CD4-positive, CD25-positive, alpha-beta regulatory T cell (primary cell): Measurements from ENCODE around the gene RAB7A. TPM values are rescaled to one million over a fixed set of nuclear protein-coding genes. Genes with fewer than 3 reads are reported as not detected.
"Not testable (repeated sequence)": the region's sequence is repeated elsewhere in the genome, so short reads cannot be mapped to it uniquely, and the experiment has no call there.

ENCODE experiments used
- ATAC-seq, 2 donors: fragments of 150-1000 bp; cut with Tn5 transposase; one replicate each; pipeline ENCODE4 v1.10.0; 2021; ENCODE audit warnings: low read depth in 2 of 2, moderate number of reproducible peaks in 2 of 2, moderate library complexity in 1 of 2
- DNase-seq, 3 donors: peaks; one replicate each; pipeline versions ENCODE4 v3.0.0 to v3.0.0-alpha.2; 2012 to 2022; ENCODE audit warnings: mixed read lengths in 1 of 3
- H3K27ac ChIP-seq: one replicate; pipeline ENCODE4 v1.7.0; 2013; ENCODE audit warnings: mild to moderate bottlenecking, low read length; ENCODE audit not compliant: insufficient read depth, poor library complexity, severe bottlenecking
- H3K27me3 ChIP-seq: one replicate; pipeline ENCODE4 v1.7.0; 2013; ENCODE audit warnings: low read length; ENCODE audit not compliant: control insufficient read depth, insufficient read depth
- H3K36me3 ChIP-seq: one replicate; pipeline ENCODE4 v1.7.0; 2013; ENCODE audit warnings: mild to moderate bottlenecking, low read length, moderate library complexity; ENCODE audit not compliant: control insufficient read depth, insufficient read depth
- H3K4me1 ChIP-seq: 2 replicates; pipeline ENCODE4 v1.7.0; 2013; ENCODE audit warnings: mild to moderate bottlenecking, low read length; ENCODE audit not compliant: insufficient read depth, control insufficient read depth, poor library complexity, severe bottlenecking
- H3K4me3 ChIP-seq: one replicate; pipeline ENCODE4 v1.7.0; 2013; ENCODE audit warnings: low read depth, mild to moderate bottlenecking, low read length, moderate library complexity
- H3K9me3 ChIP-seq, 2 experiments: 1 replicate in 1 of 2; 2 replicates in 1 of 2; pipeline ENCODE4 v1.7.0; 2013; ENCODE audit warnings: low read length in 2 of 2, mild to moderate bottlenecking in 1 of 2, moderate library complexity in 1 of 2; ENCODE audit not compliant: control insufficient read depth in 2 of 2
- H3K27ac Mint-ChIP-seq, 3 donors: one replicate each; pipeline ENCODE4 v1.8.0; 2020 to 2022; ENCODE audit warnings: mild to moderate bottlenecking in 3 of 3, mixed read lengths in 3 of 3, moderate library complexity in 2 of 3
- H3K27me3 Mint-ChIP-seq: one replicate; pipeline ENCODE4 v1.8.0; 2022; ENCODE audit warnings: mild to moderate bottlenecking, mixed read lengths
- H3K36me3 Mint-ChIP-seq: one replicate; pipeline ENCODE4 v1.8.0; 2020; ENCODE audit warnings: mixed read lengths
- H3K4me1 Mint-ChIP-seq, 4 donors: one replicate each; pipeline ENCODE4 v1.8.0; 2020 to 2022; ENCODE audit warnings: mixed read lengths in 4 of 4, mild to moderate bottlenecking in 1 of 4
- H3K4me3 Mint-ChIP-seq, 4 donors: one replicate each; pipeline ENCODE4 v1.8.0; 2020 to 2022; ENCODE audit warnings: mild to moderate bottlenecking in 4 of 4, mixed read lengths in 4 of 4, moderate library complexity in 3 of 4
- H3K9me3 Mint-ChIP-seq, 7 donors: one replicate each; pipeline ENCODE4 v1.8.0; 2020 to 2022; ENCODE audit warnings: mixed read lengths in 7 of 7, mild to moderate bottlenecking in 3 of 7, moderate library complexity in 2 of 7
- polyA plus RNA-seq, 4 donors: library from polyadenylated mRNA; unstranded; fragments of 300-500 nt; fragmentation: Illumina TruSeq; gene quantifications; one replicate each; pipeline ENCODE4 v1.2.3, GENCODE V29; 2021
- total RNA-seq: library from RNA; stranded (reverse); gene quantifications from one replicate; pipeline ENCODE4 v1.2.3, GENCODE V29; 2022

The RAB7A gene
- total and polyA plus RNA-seq, 5 donors from 2014 or later, result 156 to 200 (median 180) TPM

DNA sequence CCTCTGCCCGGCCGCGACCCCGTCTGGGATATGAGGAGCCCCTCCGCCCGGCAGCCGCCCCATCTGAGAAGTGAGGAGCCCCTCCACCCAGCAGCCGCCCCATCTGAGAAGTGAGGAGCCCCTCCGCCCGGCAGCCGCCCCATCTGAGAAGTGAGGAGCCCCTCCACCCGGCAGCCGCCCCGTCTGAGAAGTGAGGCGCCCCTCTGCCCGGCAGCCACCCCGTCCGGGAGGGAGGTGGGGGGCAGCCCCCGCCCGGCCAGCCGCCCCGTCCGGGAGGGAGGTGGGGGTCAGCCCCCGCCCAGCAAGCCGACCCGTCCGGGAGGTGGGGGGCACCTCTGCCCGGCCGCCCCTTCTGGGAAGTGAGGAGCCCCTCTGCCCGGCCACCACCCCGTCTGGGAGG, 47.2 kb downstream of the RAB7A start:
- H3K4me3 ChIP-seq, H3K27me3 Mint-ChIP-seq, H3K9me3 Mint-ChIP-seq, H3K27ac Mint-ChIP-seq, DNase-seq, H3K36me3 ChIP-seq, ATAC-seq, H3K9me3 ChIP-seq, H3K4me3 Mint-ChIP-seq, H3K27me3 ChIP-seq, H3K27ac ChIP-seq: not testable (repeated sequence)
- H3K36me3 Mint-ChIP-seq, result peaks cover 17% of the 10 kb centered on the region
- H3K4me1 Mint-ChIP-seq, result peaks cover 35 to 80% (median 68%) of the 10 kb centered on the region in 4 donors
- peaks cover 25% of the 10 kb centered on the region for H3K4me1 ChIP-seq

DNA sequence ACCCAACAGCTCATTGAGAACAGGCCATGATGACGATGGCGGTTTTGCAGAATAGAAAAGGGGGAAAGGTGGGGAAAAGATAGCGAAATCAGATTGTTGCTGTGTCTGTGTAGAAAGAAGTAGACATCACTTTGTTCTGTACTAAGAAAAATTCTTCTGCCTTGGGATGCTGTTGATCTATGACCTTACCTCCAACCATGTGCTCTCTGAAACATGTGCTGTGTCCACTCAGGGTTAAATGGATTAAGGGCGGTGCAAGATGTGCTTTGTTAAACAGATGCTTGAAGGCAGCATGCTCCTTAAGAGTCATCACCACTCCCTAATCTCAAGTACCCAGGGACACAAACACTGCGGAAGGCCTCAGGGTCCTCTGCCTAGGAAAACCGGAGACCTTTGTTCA, 47.6 kb downstream of the RAB7A start:
- not testable (repeated sequence) for H3K4me3 Mint-ChIP-seq, H3K9me3 Mint-ChIP-seq, H3K27ac ChIP-seq, H3K4me3 ChIP-seq, H3K27me3 ChIP-seq, H3K27me3 Mint-ChIP-seq, ATAC-seq, H3K36me3 ChIP-seq, H3K9me3 ChIP-seq, DNase-seq
- H3K4me1 ChIP-seq, result peaks cover 22% of the 10 kb centered on the region
- Mint-ChIP-seq H3K27ac (peak overlapping the region in 1 of 3 donors; percentile 29), H3K36me3 (peaks cover 17% of the 10 kb centered on the region), H3K4me1 (peaks cover 38 to 80% (median 68%) of the 10 kb centered on the region in 4 donors)

DNA sequence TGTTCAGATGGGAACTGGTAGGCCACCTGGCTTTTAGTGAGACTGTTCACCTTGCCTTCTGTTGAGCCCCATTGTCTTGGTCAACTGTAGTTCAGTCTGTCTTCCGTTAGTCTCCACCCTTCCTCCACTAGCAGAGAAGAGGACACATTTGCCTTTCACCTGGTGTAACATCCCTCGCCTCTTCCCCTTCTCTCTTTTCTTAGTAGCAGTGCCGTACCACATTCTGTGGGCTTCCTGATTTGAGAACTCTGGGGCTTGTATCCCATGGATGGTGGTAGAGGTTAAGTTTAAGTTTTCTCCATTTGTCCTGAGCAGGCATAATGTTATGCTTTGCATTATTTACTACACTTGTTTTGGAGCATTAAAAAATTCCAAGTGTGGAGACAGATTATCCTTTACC, 49.3 kb downstream of the RAB7A start:
- Histone ChIP-seq H3K27me3 (no peaks in the 10 kb centered on the region), H3K4me3 (no peak overlapping the region), H3K36me3 (no peaks in the 10 kb centered on the region), H3K4me1 (peaks cover 18% of the 10 kb centered on the region), H3K9me3 (no peaks in the 10 kb centered on the region), H3K27ac (no peak overlapping the region)
- no peak for DNase-seq
- peaks cover 0 to 1% (median 0%) of the 10 kb centered on the region in 7 donors for H3K9me3 Mint-ChIP-seq
- peak overlapping the region in 3 of 4 donors; percentile 35 to 65 (median 43) for H3K4me3 Mint-ChIP-seq
- H3K36me3 Mint-ChIP-seq, result peaks cover 16% of the 10 kb centered on the region
- no peaks in the 10 kb centered on the region for H3K27me3 Mint-ChIP-seq
- peaks cover 34 to 80% (median 68%) of the 10 kb centered on the region in 4 donors for H3K4me1 Mint-ChIP-seq
- no peak for ATAC-seq
- H3K27ac Mint-ChIP-seq, result peak overlapping the region in 2 of 3 donors; percentile 66 to 76

DNA sequence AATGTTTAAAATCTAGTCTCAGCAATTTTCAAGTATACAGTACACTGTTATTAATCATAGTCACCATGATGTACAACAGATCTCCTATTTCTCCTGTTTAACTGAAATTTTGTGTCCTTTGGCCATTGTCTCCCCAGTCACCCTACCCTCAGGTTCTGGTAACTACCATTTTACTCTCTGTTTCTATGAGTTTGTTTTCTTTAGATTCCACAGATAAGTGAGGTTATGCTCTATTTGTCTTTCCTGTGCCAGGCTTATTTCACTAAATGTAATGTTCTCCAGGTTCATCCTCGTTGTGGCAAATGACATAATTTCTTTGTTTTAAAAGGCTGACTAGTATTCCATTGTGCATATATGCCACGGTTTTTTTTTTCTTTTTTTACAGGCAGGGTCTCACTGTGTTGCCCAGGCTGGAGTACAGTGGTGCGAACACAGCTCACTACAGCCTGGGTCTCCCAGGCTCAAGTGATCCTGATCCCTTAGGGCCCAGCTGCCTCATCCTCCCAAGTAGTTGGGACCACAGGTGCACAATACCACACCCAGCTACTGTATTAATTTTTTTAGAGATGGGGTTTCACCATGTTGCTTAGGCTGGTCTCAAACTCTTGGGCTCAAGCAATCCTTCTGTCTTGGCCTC, 50.0 kb downstream of the RAB7A start:
- no peaks in the 10 kb centered on the region for H3K27me3 Mint-ChIP-seq
- no peak for ATAC-seq
- peaks cover 15% of the 10 kb centered on the region for H3K36me3 Mint-ChIP-seq
- DNase-seq, result no peak
- no peaks in the 10 kb centered on the region for H3K9me3 ChIP-seq
- peaks cover 38 to 80% (median 72%) of the 10 kb centered on the region in 4 donors for H3K4me1 Mint-ChIP-seq
- H3K27me3 ChIP-seq, result no peaks in the 10 kb centered on the region
- peaks cover 18% of the 10 kb centered on the region for H3K4me1 ChIP-seq
- H3K9me3 Mint-ChIP-seq, result peaks cover 0 to 1% (median 0%) of the 10 kb centered on the region in 7 donors
- peak overlapping the region; percentile 7 for H3K4me3 ChIP-seq
- H3K27ac Mint-ChIP-seq, result peak overlapping the region in 2 of 3 donors; percentile 37 to 66
- no peaks in the 10 kb centered on the region for H3K36me3 ChIP-seq
- H3K4me3 Mint-ChIP-seq, result peak overlapping the region in 3 of 4 donors; percentile 3 to 15 (median 6)
- H3K27ac ChIP-seq, result peak overlapping the region; percentile 6

DNA sequence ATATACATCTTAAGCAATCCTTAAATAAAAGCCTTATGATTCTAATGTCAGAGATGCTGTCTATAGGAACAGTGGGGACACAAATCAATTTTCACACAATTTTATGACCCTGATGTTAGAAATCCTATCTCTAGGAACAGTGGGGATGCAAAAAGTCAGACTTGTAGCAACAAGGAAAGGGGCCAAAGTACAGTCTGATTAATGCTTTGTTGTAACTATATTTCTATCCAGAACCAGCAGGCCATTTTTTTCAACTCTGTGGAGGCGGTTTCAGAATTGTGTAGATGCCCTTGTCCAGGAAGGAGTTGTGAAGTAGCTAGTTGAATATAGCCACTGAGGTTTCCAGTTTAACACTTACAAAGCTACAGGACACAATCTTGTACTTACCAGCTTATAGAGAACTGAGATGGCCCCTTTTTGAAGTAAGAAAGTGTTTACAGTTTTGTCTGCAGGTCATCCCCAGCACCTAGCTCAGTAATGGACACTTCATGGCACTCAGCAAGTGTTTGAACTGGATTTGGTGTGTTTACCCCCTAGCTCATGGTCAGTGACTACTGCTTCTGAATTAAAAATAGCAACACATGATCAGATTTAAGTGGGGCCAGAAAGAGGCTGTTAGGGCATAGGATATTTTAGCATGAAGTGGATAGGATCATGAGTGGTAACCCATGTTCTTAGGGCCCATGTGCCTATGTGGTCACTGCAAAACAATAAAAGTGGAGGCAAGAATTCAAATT, 54.3 kb downstream of the RAB7A start:
- no peak overlapping the region for H3K27ac ChIP-seq
- H3K27me3 Mint-ChIP-seq, result no peaks in the 10 kb centered on the region
- H3K36me3 ChIP-seq, result no peaks in the 10 kb centered on the region
- no peaks in the 10 kb centered on the region for H3K9me3 ChIP-seq
- ATAC-seq (no peak), DNase-seq (no peak)
- peaks cover 0 to 1% (median 0%) of the 10 kb centered on the region in 7 donors for H3K9me3 Mint-ChIP-seq
- H3K4me3 Mint-ChIP-seq, result no peak overlapping the region
- H3K27ac Mint-ChIP-seq, result peak overlapping the region; percentile 59 to 86 (median 83)
- peaks cover 6% of the 10 kb centered on the region for H3K36me3 Mint-ChIP-seq
- no peaks in the 10 kb centered on the region for H3K27me3 ChIP-seq
- H3K4me1 Mint-ChIP-seq, result peaks cover 35 to 89% (median 79%) of the 10 kb centered on the region in 4 donors
- peaks cover 26% of the 10 kb centered on the region for H3K4me1 ChIP-seq
- no peak overlapping the region for H3K4me3 ChIP-seq

DNA sequence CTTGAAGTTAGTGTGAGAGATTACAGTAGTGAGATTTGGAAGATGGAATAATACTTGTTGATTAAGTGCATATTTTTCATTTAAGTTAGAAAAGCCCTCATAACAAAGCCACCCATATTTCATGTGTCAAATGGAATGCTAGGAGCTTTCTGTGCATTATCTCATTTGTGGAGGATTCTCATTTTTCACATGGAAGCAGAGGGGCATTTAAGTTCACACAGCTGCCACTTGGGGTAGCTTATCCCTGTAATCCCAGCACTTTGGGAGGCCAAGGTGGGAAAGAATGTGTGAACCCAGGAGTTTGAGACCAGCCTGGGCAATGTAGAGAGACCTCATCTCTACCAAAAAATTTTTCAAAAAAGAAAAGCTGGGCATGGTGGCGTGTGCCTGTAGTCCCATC, 55.2 kb downstream of the RAB7A start:
- Mint-ChIP-seq H3K27me3 (no peaks in the 10 kb centered on the region), H3K9me3 (no peaks in the 10 kb centered on the region), H3K4me1 (peaks cover 26 to 87% (median 78%) of the 10 kb centered on the region in 4 donors), H3K4me3 (no peak overlapping the region), H3K36me3 (no peaks in the 10 kb centered on the region), H3K27ac (peak overlapping the region; percentile 50 to 83 (median 72))
- no peaks in the 10 kb centered on the region for H3K27me3 ChIP-seq
- peaks cover 24% of the 10 kb centered on the region for H3K4me1 ChIP-seq
- H3K27ac ChIP-seq, result no peak overlapping the region
- no peaks in the 10 kb centered on the region for H3K9me3 ChIP-seq
- no peak overlapping the region for H3K4me3 ChIP-seq
- H3K36me3 ChIP-seq, result no peaks in the 10 kb centered on the region
- ATAC-seq, result no peak
- no peak for DNase-seq

DNA sequence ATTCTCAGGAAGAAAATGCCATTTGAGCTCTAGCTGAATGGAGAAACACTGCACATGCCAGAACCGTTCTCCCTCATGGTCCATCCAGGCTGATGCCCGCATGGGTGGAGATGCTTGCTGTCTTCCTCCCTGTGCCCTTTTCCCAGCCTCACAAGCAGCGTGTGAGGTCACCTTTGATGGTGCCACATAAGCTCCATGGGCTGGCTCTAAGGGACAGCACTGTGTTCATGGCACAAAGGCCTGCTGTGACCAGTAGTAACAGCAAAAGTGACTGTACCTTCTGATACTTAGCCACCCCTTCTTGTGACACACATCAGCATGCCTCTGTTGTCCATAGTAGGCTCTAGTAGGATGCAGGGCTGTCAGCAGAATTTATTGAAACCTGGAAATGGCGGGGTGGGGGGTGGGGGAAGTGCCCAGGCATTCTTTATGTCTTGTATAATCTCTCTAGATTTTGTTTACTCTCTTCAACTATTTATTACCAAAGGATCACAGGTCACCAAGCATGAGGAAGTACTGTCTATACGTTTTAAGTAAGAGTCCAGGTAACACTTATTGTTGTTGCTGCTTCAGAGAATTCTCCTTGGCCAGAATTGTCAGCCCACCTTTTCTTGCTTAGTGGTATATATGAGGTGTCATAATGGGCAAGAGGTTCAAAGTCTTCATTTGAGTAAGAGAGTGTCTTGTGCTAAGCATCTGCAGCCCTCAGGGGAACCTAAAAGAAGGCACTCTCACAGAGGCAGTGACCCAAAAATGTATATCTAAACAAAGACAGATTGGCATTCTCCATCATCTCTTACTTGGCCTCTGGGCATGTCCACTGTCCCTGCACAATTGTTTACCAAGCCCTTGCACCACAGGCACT, 56.5 kb downstream of the RAB7A start:
- Mint-ChIP-seq H3K27ac (peak overlapping the region; percentile 9 to 83 (median 72)), H3K4me3 (no peak overlapping the region), H3K9me3 (no peaks in the 10 kb centered on the region), H3K27me3 (no peaks in the 10 kb centered on the region), H3K36me3 (no peaks in the 10 kb centered on the region), H3K4me1 (peaks cover 31 to 94% (median 81%) of the 10 kb centered on the region in 4 donors)
- H3K4me3 ChIP-seq, result no peak overlapping the region
- no peaks in the 10 kb centered on the region for H3K27me3 ChIP-seq
- H3K4me1 ChIP-seq, result peaks cover 31% of the 10 kb centered on the region
- H3K9me3 ChIP-seq, result no peaks in the 10 kb centered on the region
- H3K36me3 ChIP-seq, result no peaks in the 10 kb centered on the region
- DNase-seq, result no peak
- no peak overlapping the region for H3K27ac ChIP-seq
- no peak for ATAC-seq
